Adrenal gland (tissue), 5 donors: ENCODE results near the gene CGN.

ENCODE experiments used
- CTCF ChIP-seq, 6 experiments: fragments of 450-650 bp in 4 of 6; fragments of 200-600 bp in 2 of 6; sonication (generic) in 1 of 6; IDR thresholded peaks; 1 replicate in 5 of 6; 2 replicates in 1 of 6; pipeline versions ENCODE4 v1.5.1 to v1.8.0; 2016 to 2021; ENCODE audit warnings: antibody characterized with exemption in 6 of 6, mild to moderate bottlenecking in 2 of 6, moderate library complexity in 1 of 6
- POLR2A ChIP-seq, 2 donors: fragments of 450-650 bp; IDR thresholded peaks; one replicate each; pipeline ENCODE4 v1.6.1; 2017; ENCODE audit warnings: antibody characterized with exemption in 2 of 2, mild to moderate bottlenecking in 2 of 2, moderate library complexity in 1 of 2
- donor health status: DM: no; HTN: no; CAD: no.

- TF ChIP-seq CTCF (IDR thresholded peaks at IDR 0.05) (no peak), POLR2A (IDR thresholded peaks at IDR 0.05) (peak in 1 of 2 donors; percentile 23)
Observed at GRCh38 chr1:151510957-151511635, at the start of gene CGN.
